HEK293 (cell line): Measurements from ENCODE around the gene ETV3.

ENCODE experiments used
- CTCF ChIA-PET: fragments of 350-600 bp; formaldehyde crosslinking; extraction: SDS; loops from one replicate; lab custom pipeline; 2021; ENCODE audit warnings: antibody characterized with exemption; lab: Yijun Ruan, JAX
- POLR2A ChIA-PET: fragments of 300-600 bp; formaldehyde crosslinking; extraction: SDS; loops from one replicate; lab custom pipeline; 2020; ENCODE audit warnings: antibody characterized with exemption, inconsistent platforms; lab: Yijun Ruan, JAX
- H3K27ac ChIP-seq: fragments of 200-500 bp; sonication (Bioruptor generic); 2 replicates; pipeline ENCODE4 v1.5.1; 2014; ENCODE audit warnings: low read depth, low read length, control low read depth, inconsistent platforms; ENCODE audit errors: extremely low read depth
- H3K36me3 ChIP-seq, 2 experiments: fragments of 200-500 bp in 1 of 2; sonication (Bioruptor generic) in 1 of 2; 1 replicate in 1 of 2; 2 replicates in 1 of 2; pipeline ENCODE4 v1.5.1; 2014 to 2017; ENCODE audit warnings: inconsistent platforms in 2 of 2, low read length in 2 of 2; ENCODE audit not compliant: control insufficient read depth in 2 of 2, insufficient read depth in 1 of 2
- H3K4me1 ChIP-seq: fragments of 200-500 bp; sonication (Bioruptor generic); 2 replicates; pipeline ENCODE4 v1.5.1; 2014; ENCODE audit warnings: mild to moderate bottlenecking, low read length, inconsistent platforms; ENCODE audit not compliant: control insufficient read depth, insufficient read depth
- H3K4me3 ChIP-seq: 2 replicates; pipeline ENCODE4 v1.5.1; 2011; ENCODE audit warnings: low read depth, mild to moderate bottlenecking, control low read depth, low read length, moderate library complexity
- H3K9me3 ChIP-seq: fragments of 200-500 bp; sonication (Bioruptor generic); 2 replicates; pipeline ENCODE4 v1.5.1; 2014; ENCODE audit warnings: low read depth, low read length, inconsistent platforms; ENCODE audit not compliant: control insufficient read depth, insufficient read depth
- ATF2 ChIP-seq: fragments of 450-650 bp; formaldehyde crosslinking; IDR thresholded peaks from 2 replicates; pipeline ENCODE4 v1.5.1; 2016; ENCODE audit warnings: missing biosample characterization, missing genetic modification characterization, low read depth
- BCL11A ChIP-seq: fragments of 450-650 bp; formaldehyde crosslinking; IDR thresholded peaks from 2 replicates; pipeline ENCODE4 v1.5.1; 2016; ENCODE audit warnings: low read depth, missing biosample characterization, missing genetic modification characterization
- EGR2 ChIP-seq: fragments of 450-650 bp; formaldehyde crosslinking; IDR thresholded peaks from 2 replicates; pipeline ENCODE4 v1.5.1; 2016; ENCODE audit warnings: low read depth, missing biosample characterization, missing genetic modification characterization
- GLI2 ChIP-seq: fragments of 450-650 bp; formaldehyde crosslinking; IDR thresholded peaks from 2 replicates; pipeline ENCODE4; 2017; ENCODE audit warnings: missing biosample characterization, missing genetic modification characterization, low read depth, borderline replicate concordance
- PATZ1 ChIP-seq: fragments of 450-650 bp; formaldehyde crosslinking; IDR thresholded peaks from 2 replicates; pipeline ENCODE4 v1.5.1; 2016; ENCODE audit warnings: missing biosample characterization, missing genetic modification characterization
- ZBTB20 ChIP-seq: fragments of 450-650 bp; formaldehyde crosslinking; IDR thresholded peaks from 2 replicates; pipeline ENCODE4 v1.5.1; 2016; ENCODE audit warnings: missing biosample characterization, missing genetic modification characterization
- ZEB2 ChIP-seq: fragments of 450-650 bp; formaldehyde crosslinking; IDR thresholded peaks from 2 replicates; pipeline ENCODE4 v1.5.1; 2016; ENCODE audit warnings: missing biosample characterization, missing genetic modification characterization
- ZFHX2 ChIP-seq: fragments of 450-650 bp; formaldehyde crosslinking; conservative IDR thresholded peaks from 2 replicates; pipeline ENCODE4 v1.5.1; 2016; ENCODE audit warnings: missing biosample characterization, missing genetic modification characterization
- ZIC2 ChIP-seq: fragments of 450-650 bp; formaldehyde crosslinking; IDR thresholded peaks from 2 replicates; pipeline ENCODE4 v1.5.1; 2016; ENCODE audit warnings: missing biosample characterization, missing genetic modification characterization
- ZNF221 ChIP-seq: fragments of 450-650 bp; formaldehyde crosslinking; IDR thresholded peaks from 2 replicates; pipeline ENCODE4 v1.5.1; 2017; ENCODE audit warnings: missing biosample characterization, missing genetic modification characterization, borderline replicate concordance
- ZNF292 ChIP-seq: fragments of 450-650 bp; formaldehyde crosslinking; IDR thresholded peaks from 2 replicates; pipeline ENCODE4 v1.5.1; 2016; ENCODE audit warnings: low read depth, missing biosample characterization, missing genetic modification characterization, borderline replicate concordance
- ZNF335 ChIP-seq: fragments of 450-650 bp; formaldehyde crosslinking; conservative IDR thresholded peaks from 2 replicates; pipeline ENCODE4 v1.5.1; 2016; ENCODE audit warnings: missing biosample characterization, missing genetic modification characterization
- ZNF350 ChIP-seq: fragments of 450-650 bp; formaldehyde crosslinking; IDR thresholded peaks from 2 replicates; pipeline ENCODE4 v1.5.0; 2017; ENCODE audit warnings: missing biosample characterization, mild to moderate bottlenecking, missing genetic modification characterization
- ZNF391 ChIP-seq: fragments of 450-650 bp; formaldehyde crosslinking; IDR thresholded peaks from 2 replicates; pipeline ENCODE4 v1.5.1; 2016; ENCODE audit warnings: low read depth, missing biosample characterization, missing genetic modification characterization, borderline replicate concordance
- ZNF416 ChIP-seq: fragments of 450-650 bp; formaldehyde crosslinking; IDR thresholded peaks from 2 replicates; pipeline ENCODE4 v1.5.1; 2016; ENCODE audit warnings: missing biosample characterization, missing genetic modification characterization
- ZNF558 ChIP-seq: fragments of 450-650 bp; formaldehyde crosslinking; IDR thresholded peaks from 2 replicates; pipeline ENCODE4 v1.5.1; 2016; ENCODE audit warnings: missing biosample characterization, missing genetic modification characterization
- ZNF768 ChIP-seq: fragments of 450-650 bp; formaldehyde crosslinking; IDR thresholded peaks from 2 replicates; pipeline ENCODE4 v1.5.1; 2018; ENCODE audit warnings: missing biosample characterization, mild to moderate bottlenecking, missing genetic modification characterization
- ZNF785 ChIP-seq: fragments of 450-650 bp; formaldehyde crosslinking; IDR thresholded peaks from 2 replicates; pipeline ENCODE4 v1.5.1; 2016; ENCODE audit warnings: missing biosample characterization, missing genetic modification characterization
- TF ChIP-seq, protein P1 (sequence below): sonication (generic); formaldehyde crosslinking; IDR thresholded peaks from 2 replicates; pipeline ENCODE4 v1.8.1; 2022; ENCODE audit warnings: mild to moderate bottlenecking, moderate library complexity, missing genetic modification reagents
- TF ChIP-seq, protein P2 (sequence below): fragments of 450-650 bp; formaldehyde crosslinking; IDR thresholded peaks from 2 replicates; pipeline ENCODE4 v1.5.1; 2016; ENCODE audit warnings: missing biosample characterization, missing genetic modification characterization
- TF ChIP-seq, protein P3 (sequence below): fragments of 450-650 bp; formaldehyde crosslinking; IDR thresholded peaks from 2 replicates; pipeline ENCODE4 v1.5.1; 2016; ENCODE audit warnings: missing biosample characterization, missing genetic modification characterization, borderline replicate concordance

The ETV3 gene

GRCh38 chr1:157087030-157087429 is 51.2 kb downstream of the ETV3 start:
- no peaks in the 10 kb centered on the region for H3K4me1 ChIP-seq
- no peak overlapping the region for H3K27ac ChIP-seq
- no peak overlapping the region for H3K4me3 ChIP-seq
- ChIA-PET POLR2A (no interaction called here), CTCF (interaction anchor here (0.6 to 7.7 kb wide), 4 partner anchors 24 to 76 kb away, joined by 3 to 288 read pairs (median 3); no protein-coding TSS in a partner anchor)
- TF ChIP-seq ZFHX2 (tag by site-specific recombination): peak; percentile 34
- no peak for TF ChIP-seq PATZ1 (tag by site-specific recombination)
- TF ChIP-seq ZNF391 (tag by site-specific recombination): no peak
- TF ChIP-seq GLI2 (tag by site-specific recombination): no peak
- no peak for TF ChIP-seq ZNF350
- TF ChIP-seq ATF2 (tag by site-specific recombination): no peak
- peak; percentile 57 for TF ChIP-seq EGR2 (tag by site-specific recombination)
- TF ChIP-seq, protein P1, sequence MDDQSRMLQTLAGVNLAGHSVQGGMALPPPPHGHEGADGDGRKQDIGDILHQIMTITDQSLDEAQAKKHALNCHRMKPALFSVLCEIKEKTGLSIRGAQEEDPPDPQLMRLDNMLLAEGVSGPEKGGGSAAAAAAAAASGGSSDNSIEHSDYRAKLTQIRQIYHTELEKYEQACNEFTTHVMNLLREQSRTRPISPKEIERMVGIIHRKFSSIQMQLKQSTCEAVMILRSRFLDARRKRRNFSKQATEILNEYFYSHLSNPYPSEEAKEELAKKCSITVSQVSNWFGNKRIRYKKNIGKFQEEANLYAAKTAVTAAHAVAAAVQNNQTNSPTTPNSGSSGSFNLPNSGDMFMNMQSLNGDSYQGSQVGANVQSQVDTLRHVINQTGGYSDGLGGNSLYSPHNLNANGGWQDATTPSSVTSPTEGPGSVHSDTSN (CRISPR knock-in tag): no peak
- TF ChIP-seq ZNF221 (tag by site-specific recombination): no peak
- TF ChIP-seq BCL11A (tag by site-specific recombination): no peak
- TF ChIP-seq, all 188 proteins: peak for 2
- H3K9me3 ChIP-seq: no peaks in the 10 kb centered on the region
- no peaks in the 10 kb centered on the region for H3K36me3 ChIP-seq

GRCh38 chr1:157086299-157086698 is 51.9 kb downstream of the ETV3 start:
- CTCF ChIA-PET: interaction anchor here (0.7 to 7.7 kb wide), 3 partner anchors 69 to 105 kb away, joined by 3 to 288 read pairs (median 9); no protein-coding TSS in a partner anchor
- no peaks in the 10 kb centered on the region for H3K36me3 ChIP-seq
- H3K27ac ChIP-seq: no peak overlapping the region
- TF ChIP-seq, protein P2, sequence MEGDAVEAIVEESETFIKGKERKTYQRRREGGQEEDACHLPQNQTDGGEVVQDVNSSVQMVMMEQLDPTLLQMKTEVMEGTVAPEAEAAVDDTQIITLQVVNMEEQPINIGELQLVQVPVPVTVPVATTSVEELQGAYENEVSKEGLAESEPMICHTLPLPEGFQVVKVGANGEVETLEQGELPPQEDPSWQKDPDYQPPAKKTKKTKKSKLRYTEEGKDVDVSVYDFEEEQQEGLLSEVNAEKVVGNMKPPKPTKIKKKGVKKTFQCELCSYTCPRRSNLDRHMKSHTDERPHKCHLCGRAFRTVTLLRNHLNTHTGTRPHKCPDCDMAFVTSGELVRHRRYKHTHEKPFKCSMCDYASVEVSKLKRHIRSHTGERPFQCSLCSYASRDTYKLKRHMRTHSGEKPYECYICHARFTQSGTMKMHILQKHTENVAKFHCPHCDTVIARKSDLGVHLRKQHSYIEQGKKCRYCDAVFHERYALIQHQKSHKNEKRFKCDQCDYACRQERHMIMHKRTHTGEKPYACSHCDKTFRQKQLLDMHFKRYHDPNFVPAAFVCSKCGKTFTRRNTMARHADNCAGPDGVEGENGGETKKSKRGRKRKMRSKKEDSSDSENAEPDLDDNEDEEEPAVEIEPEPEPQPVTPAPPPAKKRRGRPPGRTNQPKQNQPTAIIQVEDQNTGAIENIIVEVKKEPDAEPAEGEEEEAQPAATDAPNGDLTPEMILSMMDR: no peak
- no peak for TF ChIP-seq ZNF292 (tag by site-specific recombination)
- no peak for TF ChIP-seq ZNF768
- TF ChIP-seq, all 188 proteins: peak for 0
- no peak overlapping the region for H3K4me3 ChIP-seq
- H3K9me3 ChIP-seq: no peaks in the 10 kb centered on the region
- no peaks in the 10 kb centered on the region for H3K4me1 ChIP-seq
- POLR2A ChIA-PET: interaction anchor here (0.8 kb wide), 1 partner anchor 43 kb away, joined by 3 read pairs; no protein-coding TSS in a partner anchor

GRCh38 chr1:157085421-157085820 is 52.8 kb downstream of the ETV3 start:
- ChIA-PET POLR2A (no interaction called here), CTCF (interaction anchor here (0.6 to 7.7 kb wide), 5 partner anchors 20 to 274 kb away, joined by 3 to 288 read pairs (median 3); no protein-coding TSS in a partner anchor)
- no peak overlapping the region for H3K4me3 ChIP-seq
- no peaks in the 10 kb centered on the region for H3K4me1 ChIP-seq
- no peaks in the 10 kb centered on the region for H3K9me3 ChIP-seq
- no peaks in the 10 kb centered on the region for H3K36me3 ChIP-seq
- no peak overlapping the region for H3K27ac ChIP-seq
- TF ChIP-seq ZIC2 (tag by site-specific recombination) (no peak), ZEB2 (tag by site-specific recombination) (no peak), ZNF558 (tag by site-specific recombination) (no peak), ZNF785 (no peak), ZNF416 (tag by site-specific recombination) (no peak), ZNF335 (tag by site-specific recombination) (no peak), ZBTB20 (no peak)
- TF ChIP-seq, protein P3, sequence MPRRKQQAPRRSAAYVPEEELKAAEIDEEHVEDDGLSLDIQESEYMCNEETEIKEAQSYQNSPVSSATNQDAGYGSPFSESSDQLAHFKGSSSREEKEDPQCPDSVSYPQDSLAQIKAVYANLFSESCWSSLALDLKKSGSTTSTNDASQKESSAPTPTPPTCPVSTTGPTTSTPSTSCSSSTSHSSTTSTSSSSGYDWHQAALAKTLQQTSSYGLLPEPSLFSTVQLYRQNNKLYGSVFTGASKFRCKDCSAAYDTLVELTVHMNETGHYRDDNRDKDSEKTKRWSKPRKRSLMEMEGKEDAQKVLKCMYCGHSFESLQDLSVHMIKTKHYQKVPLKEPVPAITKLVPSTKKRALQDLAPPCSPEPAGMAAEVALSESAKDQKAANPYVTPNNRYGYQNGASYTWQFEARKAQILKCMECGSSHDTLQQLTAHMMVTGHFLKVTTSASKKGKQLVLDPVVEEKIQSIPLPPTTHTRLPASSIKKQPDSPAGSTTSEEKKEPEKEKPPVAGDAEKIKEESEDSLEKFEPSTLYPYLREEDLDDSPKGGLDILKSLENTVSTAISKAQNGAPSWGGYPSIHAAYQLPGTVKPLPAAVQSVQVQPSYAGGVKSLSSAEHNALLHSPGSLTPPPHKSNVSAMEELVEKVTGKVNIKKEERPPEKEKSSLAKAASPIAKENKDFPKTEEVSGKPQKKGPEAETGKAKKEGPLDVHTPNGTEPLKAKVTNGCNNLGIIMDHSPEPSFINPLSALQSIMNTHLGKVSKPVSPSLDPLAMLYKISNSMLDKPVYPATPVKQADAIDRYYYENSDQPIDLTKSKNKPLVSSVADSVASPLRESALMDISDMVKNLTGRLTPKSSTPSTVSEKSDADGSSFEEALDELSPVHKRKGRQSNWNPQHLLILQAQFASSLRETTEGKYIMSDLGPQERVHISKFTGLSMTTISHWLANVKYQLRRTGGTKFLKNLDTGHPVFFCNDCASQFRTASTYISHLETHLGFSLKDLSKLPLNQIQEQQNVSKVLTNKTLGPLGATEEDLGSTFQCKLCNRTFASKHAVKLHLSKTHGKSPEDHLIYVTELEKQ (tag by site-specific recombination): no peak
